Measurements from ENCODE around the gene KIAA1671.

KIAA1671 gene

DNA sequence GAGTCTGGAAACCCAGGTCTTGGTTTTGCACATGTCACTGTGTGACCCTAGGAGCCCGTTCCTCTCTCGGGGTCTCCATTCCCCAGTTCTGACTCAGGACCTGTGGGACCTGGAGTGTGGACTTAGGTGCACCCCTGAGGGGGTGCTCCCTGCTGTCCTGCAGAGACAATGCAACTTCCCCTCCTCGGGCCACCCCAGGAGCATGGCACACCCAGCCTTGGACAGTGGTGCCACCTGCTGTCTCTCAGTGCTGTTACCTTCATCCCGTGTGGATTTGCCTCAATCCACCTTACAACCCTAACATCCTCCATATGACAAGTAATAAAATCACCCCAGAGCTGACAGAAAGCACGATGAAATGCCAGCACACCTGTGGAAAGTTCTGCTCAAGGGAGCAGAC is 219.6 kb downstream of the KIAA1671 start:
- Histone ChIP-seq H2BK12ac (ENCODE audit: low read length) (no peak overlapping the region), H3K4me1 (ENCODE audit: control insufficient read depth in 1 of 2, insufficient read depth in 2 of 2, low read length in 2 of 2) (no peaks in the 10 kb centered on the region), H3K14ac (ENCODE audit: low read length) (no peak overlapping the region), H3K23ac (ENCODE audit: low read length) (no peak overlapping the region), H3K9ac (ENCODE audit: low read length) (no peak overlapping the region), H3K9me3 (ENCODE audit: insufficient read depth, low read depth, low read length) (peaks cover 2% of the 10 kb centered on the region), H2AFZ (ENCODE audit: insufficient read depth, low read length, poor library complexity) (no peak overlapping the region), H4K8ac (ENCODE audit: low read depth, low read length) (no peak overlapping the region), H2AK5ac (ENCODE audit: low read length) (no peak overlapping the region), H3K4ac (ENCODE audit: low read depth, low read length) (no peak overlapping the region), H4K12ac (ENCODE audit: low read depth, low read length) (no peak overlapping the region), H3K27me3 (ENCODE audit: insufficient read depth, low read length) (no peaks in the 10 kb centered on the region), H3K4me3 (ENCODE audit: low read depth, low read length) (no peak overlapping the region), H3K79me2 (ENCODE audit: control insufficient read depth, insufficient read depth, low read length, poor library complexity) (no peaks in the 10 kb centered on the region), H3K36me3 (ENCODE audit: control insufficient read depth in 1 of 2, insufficient read depth in 2 of 2, low read length in 2 of 2) (peaks cover 24 to 35% of the 10 kb centered on the region in 2 experiments), H4K91ac (ENCODE audit: low read depth, low read length) (no peak overlapping the region), H2BK5ac (ENCODE audit: low read depth, low read length, poor library complexity) (no peak overlapping the region), H3K27ac (ENCODE audit: low read depth, low read length) (no peak overlapping the region), H3K18ac (ENCODE audit: low read length) (no peak overlapping the region), H3K4me2 (ENCODE audit: low read length) (no peak overlapping the region), H2BK120ac (ENCODE audit: insufficient read depth, low read length, poor library complexity) (no peak overlapping the region), H3K79me1 (ENCODE audit: low read length) (no peaks in the 10 kb centered on the region)
- no CpG with 5 or more reads among the region's 5 CpGs for WGBS (ENCODE audit: extremely low coverage, insufficient coverage, insufficient read length)
- DNase-seq, result no peak

DNA sequence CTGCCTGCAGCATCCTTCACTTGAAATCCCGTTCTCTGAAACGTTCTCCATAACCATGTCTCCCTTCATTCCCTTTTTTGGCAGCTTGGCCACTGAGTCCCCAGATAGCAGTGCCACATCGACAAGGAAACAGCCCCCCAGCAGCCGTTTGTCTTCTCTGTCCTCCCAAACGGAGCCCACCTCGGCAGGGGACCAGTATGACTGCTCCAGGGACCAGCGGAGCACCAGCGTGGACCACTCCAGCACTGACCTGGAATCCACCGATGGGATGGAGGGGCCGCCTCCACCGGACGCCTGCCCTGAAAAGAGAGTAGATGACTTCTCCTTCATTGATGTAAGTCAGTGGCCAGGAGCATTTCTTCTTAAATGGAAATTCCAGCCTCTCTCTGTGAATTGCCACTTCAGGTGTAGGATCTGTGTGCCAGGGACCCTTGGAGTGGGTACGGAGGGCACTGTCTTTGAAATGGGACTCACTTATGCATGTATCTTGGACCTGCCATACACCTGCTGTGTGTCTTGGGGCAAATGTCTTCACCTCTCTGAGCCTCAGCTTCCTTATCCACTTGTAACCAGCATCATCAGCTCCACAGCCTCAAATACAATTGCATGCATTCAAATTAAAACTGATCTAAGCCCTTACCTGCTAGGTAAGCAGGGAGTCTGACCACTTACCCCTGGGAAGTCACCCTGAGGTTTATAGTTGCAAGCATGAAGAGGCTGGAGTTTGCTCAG is 221.8 kb downstream of the KIAA1671 start:
- H3K18ac ChIP-seq (ENCODE audit: low read length), result no peak overlapping the region
- H4K8ac ChIP-seq (ENCODE audit: low read depth, low read length), result no peak overlapping the region
- no peak overlapping the region for H2BK12ac ChIP-seq (ENCODE audit: low read length)
- no peaks in the 10 kb centered on the region for H3K4me1 ChIP-seq (ENCODE audit: control insufficient read depth in 1 of 2, insufficient read depth in 2 of 2, low read length in 2 of 2)
- no peak overlapping the region for H4K12ac ChIP-seq (ENCODE audit: low read depth, low read length)
- no peak overlapping the region for H2BK120ac ChIP-seq (ENCODE audit: insufficient read depth, low read length, poor library complexity)
- H2AFZ ChIP-seq (ENCODE audit: insufficient read depth, low read length, poor library complexity), result no peak overlapping the region
- no peaks in the 10 kb centered on the region for H3K27me3 ChIP-seq (ENCODE audit: insufficient read depth, low read length)
- H3K23ac ChIP-seq (ENCODE audit: low read length), result no peak overlapping the region
- H2AK5ac ChIP-seq (ENCODE audit: low read length), result no peak overlapping the region
- no peak overlapping the region for H3K4me2 ChIP-seq (ENCODE audit: low read length)
- H3K36me3 ChIP-seq (ENCODE audit: control insufficient read depth in 1 of 2, insufficient read depth in 2 of 2, low read length in 2 of 2), result peaks cover 37 to 45% of the 10 kb centered on the region in 2 experiments
- peaks cover 2% of the 10 kb centered on the region for H3K9me3 ChIP-seq (ENCODE audit: insufficient read depth, low read depth, low read length)
- H2BK5ac ChIP-seq (ENCODE audit: low read depth, low read length, poor library complexity), result no peak overlapping the region
- H3K4me3 ChIP-seq (ENCODE audit: low read depth, low read length), result no peak overlapping the region
- no peak for DNase-seq
- no peaks in the 10 kb centered on the region for H3K79me1 ChIP-seq (ENCODE audit: low read length)
- no peak overlapping the region for H3K27ac ChIP-seq (ENCODE audit: low read depth, low read length)
- H3K4ac ChIP-seq (ENCODE audit: low read depth, low read length), result no peak overlapping the region
- no peak overlapping the region for H3K9ac ChIP-seq (ENCODE audit: low read length)
- no peaks in the 10 kb centered on the region for H3K79me2 ChIP-seq (ENCODE audit: control insufficient read depth, insufficient read depth, low read length, poor library complexity)
- no CpG with 5 or more reads among the region's 13 CpGs for WGBS (ENCODE audit: extremely low coverage, insufficient coverage, insufficient read length)
- no peak overlapping the region for H4K91ac ChIP-seq (ENCODE audit: low read depth, low read length)
- H3K14ac ChIP-seq (ENCODE audit: low read length), result no peak overlapping the region

DNA sequence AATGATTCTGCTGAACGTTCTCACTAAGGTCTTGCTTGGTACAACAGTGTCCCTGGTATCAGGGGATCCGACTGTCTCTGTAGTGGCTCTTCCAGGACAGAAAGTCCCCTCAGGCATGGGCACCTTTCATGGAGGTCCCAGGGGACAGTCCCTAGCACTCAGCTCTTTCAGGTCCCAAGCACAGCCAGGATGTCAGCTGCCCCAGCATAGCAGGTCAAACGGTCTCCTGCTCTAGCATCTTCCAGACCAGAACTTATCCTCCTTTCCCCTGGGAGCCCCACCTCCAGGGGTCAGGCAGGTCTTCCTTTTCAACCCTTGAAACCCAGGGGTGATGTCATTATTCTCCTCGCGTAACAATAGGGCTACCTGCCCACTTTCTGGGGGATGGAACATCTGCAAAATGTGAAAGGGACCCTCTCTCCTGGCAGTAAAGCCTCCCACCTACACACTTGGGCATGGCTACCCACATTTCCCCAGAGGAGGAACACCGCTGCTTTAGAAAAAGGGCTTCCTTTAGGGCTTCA is 222.4 kb downstream of the KIAA1671 start:
- Histone ChIP-seq H2AFZ (ENCODE audit: insufficient read depth, low read length, poor library complexity) (no peak overlapping the region), H2BK12ac (ENCODE audit: low read length) (no peak overlapping the region), H3K79me2 (ENCODE audit: control insufficient read depth, insufficient read depth, low read length, poor library complexity) (no peaks in the 10 kb centered on the region), H2BK5ac (ENCODE audit: low read depth, low read length, poor library complexity) (no peak overlapping the region), H2AK5ac (ENCODE audit: low read length) (no peak overlapping the region), H3K27me3 (ENCODE audit: insufficient read depth, low read length) (no peaks in the 10 kb centered on the region), H4K91ac (ENCODE audit: low read depth, low read length) (no peak overlapping the region), H3K4ac (ENCODE audit: low read depth, low read length) (no peak overlapping the region), H3K9me3 (ENCODE audit: insufficient read depth, low read depth, low read length) (peaks cover 2% of the 10 kb centered on the region), H3K36me3 (ENCODE audit: control insufficient read depth in 1 of 2, insufficient read depth in 2 of 2, low read length in 2 of 2) (peaks cover 39 to 47% of the 10 kb centered on the region in 2 experiments), H3K9ac (ENCODE audit: low read length) (no peak overlapping the region), H4K8ac (ENCODE audit: low read depth, low read length) (no peak overlapping the region), H3K79me1 (ENCODE audit: low read length) (no peaks in the 10 kb centered on the region), H3K4me1 (ENCODE audit: control insufficient read depth in 1 of 2, insufficient read depth in 2 of 2, low read length in 2 of 2) (no peaks in the 10 kb centered on the region), H2BK120ac (ENCODE audit: insufficient read depth, low read length, poor library complexity) (no peak overlapping the region), H4K12ac (ENCODE audit: low read depth, low read length) (no peak overlapping the region), H3K14ac (ENCODE audit: low read length) (no peak overlapping the region), H3K27ac (ENCODE audit: low read depth, low read length) (no peak overlapping the region), H3K23ac (ENCODE audit: low read length) (no peak overlapping the region), H3K4me2 (ENCODE audit: low read length) (no peak overlapping the region), H3K4me3 (ENCODE audit: low read depth, low read length) (no peak overlapping the region), H3K18ac (ENCODE audit: low read length) (no peak overlapping the region)
- no CpG with 5 or more reads among the region's 6 CpGs for WGBS (ENCODE audit: extremely low coverage, insufficient coverage, insufficient read length)
- DNase-seq, result no peak

DNA sequence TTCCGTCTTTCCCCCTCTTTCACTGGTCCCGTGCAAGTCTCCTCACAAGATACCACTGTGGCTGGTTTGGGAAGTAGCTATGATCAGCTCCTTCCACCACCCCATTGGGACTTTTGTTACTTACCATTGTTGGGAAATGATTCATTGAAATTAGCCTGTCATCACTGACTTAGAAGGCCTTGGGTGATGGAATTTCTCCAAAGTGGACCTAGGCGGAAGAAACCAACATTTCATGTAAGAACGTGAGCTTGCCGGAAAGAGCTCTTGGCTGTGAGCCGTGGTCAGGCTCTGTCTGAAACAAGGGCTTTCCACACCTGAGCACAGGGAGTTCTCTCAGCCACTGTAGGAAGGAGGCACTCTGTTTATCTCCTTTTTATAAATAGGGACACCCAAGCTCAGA is 223.7 kb downstream of the KIAA1671 start:
- Histone ChIP-seq H3K9ac (ENCODE audit: low read length) (no peak overlapping the region), H4K91ac (ENCODE audit: low read depth, low read length) (no peak overlapping the region), H3K23ac (ENCODE audit: low read length) (no peak overlapping the region), H2AK5ac (ENCODE audit: low read length) (no peak overlapping the region), H3K14ac (ENCODE audit: low read length) (no peak overlapping the region), H3K4me1 (ENCODE audit: control insufficient read depth in 1 of 2, insufficient read depth in 2 of 2, low read length in 2 of 2) (no peaks in the 10 kb centered on the region), H3K4me3 (ENCODE audit: low read depth, low read length) (no peak overlapping the region), H2BK120ac (ENCODE audit: insufficient read depth, low read length, poor library complexity) (no peak overlapping the region), H4K8ac (ENCODE audit: low read depth, low read length) (no peak overlapping the region), H3K79me2 (ENCODE audit: control insufficient read depth, insufficient read depth, low read length, poor library complexity) (no peaks in the 10 kb centered on the region), H2AFZ (ENCODE audit: insufficient read depth, low read length, poor library complexity) (no peak overlapping the region), H3K79me1 (ENCODE audit: low read length) (no peaks in the 10 kb centered on the region), H3K18ac (ENCODE audit: low read length) (no peak overlapping the region), H4K12ac (ENCODE audit: low read depth, low read length) (no peak overlapping the region), H2BK12ac (ENCODE audit: low read length) (no peak overlapping the region), H3K36me3 (ENCODE audit: control insufficient read depth in 1 of 2, insufficient read depth in 2 of 2, low read length in 2 of 2) (peaks cover 38 to 45% of the 10 kb centered on the region in 2 experiments), H3K9me3 (ENCODE audit: insufficient read depth, low read depth, low read length) (peaks cover 2% of the 10 kb centered on the region), H2BK5ac (ENCODE audit: low read depth, low read length, poor library complexity) (no peak overlapping the region), H3K27me3 (ENCODE audit: insufficient read depth, low read length) (no peaks in the 10 kb centered on the region), H3K4ac (ENCODE audit: low read depth, low read length) (no peak overlapping the region), H3K27ac (ENCODE audit: low read depth, low read length) (no peak overlapping the region), H3K4me2 (ENCODE audit: low read length) (no peak overlapping the region)
- no CpG with 5 or more reads among the region's 6 CpGs for WGBS (ENCODE audit: extremely low coverage, insufficient coverage, insufficient read length)
- DNase-seq, result no peak
